Measurements from ENCODE around the gene RIT2.

- TF ChIP-seq, protein P1, sequence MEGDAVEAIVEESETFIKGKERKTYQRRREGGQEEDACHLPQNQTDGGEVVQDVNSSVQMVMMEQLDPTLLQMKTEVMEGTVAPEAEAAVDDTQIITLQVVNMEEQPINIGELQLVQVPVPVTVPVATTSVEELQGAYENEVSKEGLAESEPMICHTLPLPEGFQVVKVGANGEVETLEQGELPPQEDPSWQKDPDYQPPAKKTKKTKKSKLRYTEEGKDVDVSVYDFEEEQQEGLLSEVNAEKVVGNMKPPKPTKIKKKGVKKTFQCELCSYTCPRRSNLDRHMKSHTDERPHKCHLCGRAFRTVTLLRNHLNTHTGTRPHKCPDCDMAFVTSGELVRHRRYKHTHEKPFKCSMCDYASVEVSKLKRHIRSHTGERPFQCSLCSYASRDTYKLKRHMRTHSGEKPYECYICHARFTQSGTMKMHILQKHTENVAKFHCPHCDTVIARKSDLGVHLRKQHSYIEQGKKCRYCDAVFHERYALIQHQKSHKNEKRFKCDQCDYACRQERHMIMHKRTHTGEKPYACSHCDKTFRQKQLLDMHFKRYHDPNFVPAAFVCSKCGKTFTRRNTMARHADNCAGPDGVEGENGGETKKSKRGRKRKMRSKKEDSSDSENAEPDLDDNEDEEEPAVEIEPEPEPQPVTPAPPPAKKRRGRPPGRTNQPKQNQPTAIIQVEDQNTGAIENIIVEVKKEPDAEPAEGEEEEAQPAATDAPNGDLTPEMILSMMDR (IDR thresholded peaks at IDR 0.05) = no peak
- no peak for TF ChIP-seq POLR2A (IDR thresholded peaks at IDR 0.05)
These were observed 335.3 kb downstream of the RIT2 start for GRCh38 chr18:42780171-42780570.
